CD4-positive, alpha-beta T cell (primary cell): Measurements from ENCODE around the gene TMEM40. TPM values are rescaled to one million over a fixed set of nuclear protein-coding genes. Genes with fewer than 3 reads are reported as not detected.
"Not testable (repeated sequence)": the region's sequence is repeated elsewhere in the genome, so short reads cannot be mapped to it uniquely, and the experiment has no call there.

Experiments
- ATAC-seq: fragments of 200-7000 bp; cut with Tn5 transposase; one replicate; pipeline ENCODE4 v1.10.0; 2022; ENCODE audit warnings: mild to moderate bottlenecking; ENCODE audit not compliant: poor library complexity
- CTCF ChIA-PET: fragments of 350-600 bp; sonication (Branson Sonifier 250); formaldehyde crosslinking; loops from one replicate; lab custom pipeline; 2021; ENCODE audit warnings: antibody characterized with exemption, inconsistent platforms; lab: Charles Lee
- POLR2A ChIA-PET: fragments of 350-600 bp; sonication (Branson Sonifier 250); formaldehyde crosslinking; loops from one replicate; lab custom pipeline; 2021; ENCODE audit warnings: antibody characterized with exemption, inconsistent platforms; lab: Charles Lee
- DNase-seq, 14 experiments: peaks; one replicate each; pipeline ENCODE4 v3.0.0-alpha.2; 2013 to 2020; ENCODE audit warnings: mixed read lengths in 2 of 14
- H3K27ac ChIP-seq, 2 donors: one replicate each; pipeline versions ENCODE4 v1.5.1 to v1.7.0; 2013; ENCODE audit warnings: low read length in 2 of 2, low read depth in 1 of 2, mild to moderate bottlenecking in 1 of 2
- H3K27me3 ChIP-seq, 2 experiments: 1 replicate in 1 of 2; 2 replicates in 1 of 2; pipeline versions ENCODE4 v1.6.1 to v1.7.0; 2013; ENCODE audit warnings: low read length in 2 of 2, control low read depth in 1 of 2, mild to moderate bottlenecking in 1 of 2, moderate library complexity in 1 of 2; ENCODE audit not compliant: insufficient read depth in 2 of 2, control insufficient read depth in 1 of 2
- H3K36me3 ChIP-seq: one replicate; pipeline ENCODE4 v1.6.1; 2013; ENCODE audit warnings: low read length, control low read depth; ENCODE audit not compliant: insufficient read depth
- H3K4me1 ChIP-seq: one replicate; pipeline ENCODE4 v1.6.1; 2013; ENCODE audit warnings: low read length, control low read depth; ENCODE audit not compliant: insufficient read depth
- H3K4me3 ChIP-seq: one replicate; pipeline ENCODE4 v1.5.1; 2013; ENCODE audit warnings: mild to moderate bottlenecking, low read length, moderate library complexity
- H3K9me3 ChIP-seq, 2 experiments: 1 replicate in 1 of 2; 2 replicates in 1 of 2; pipeline versions ENCODE4 v1.6.1 to v1.7.0; 2013; ENCODE audit warnings: low read length in 2 of 2, mild to moderate bottlenecking in 2 of 2, control low read depth in 1 of 2, moderate library complexity in 1 of 2; ENCODE audit not compliant: control insufficient read depth in 1 of 2, insufficient read depth in 1 of 2
- H3K27ac Mint-ChIP-seq: one replicate; pipeline ENCODE4 v1.8.0; 2020; ENCODE audit warnings: mixed read lengths
- H3K27me3 Mint-ChIP-seq: one replicate; pipeline ENCODE4 v1.8.0; 2021; ENCODE audit warnings: mixed read lengths
- H3K36me3 Mint-ChIP-seq: one replicate; pipeline ENCODE4 v1.8.0; 2021; ENCODE audit warnings: low read depth, mixed read lengths
- H3K4me1 Mint-ChIP-seq: one replicate; pipeline ENCODE4 v1.8.0; 2021; ENCODE audit warnings: low read depth, mixed read lengths
- H3K4me3 Mint-ChIP-seq: one replicate; pipeline ENCODE4 v1.8.0; 2020; ENCODE audit warnings: mild to moderate bottlenecking, mixed read lengths
- H3K9me3 Mint-ChIP-seq: one replicate; pipeline ENCODE4 v1.8.0; 2020; ENCODE audit warnings: mixed read lengths
- intact Hi-C, 2 experiments: fragments of 100-400 bp; cut with DNase I in 1 of 2; cut with micrococcal nuclease in 1 of 2; formaldehyde crosslinking; loops; one replicate each; pipeline versions ENCODE4 v1.15.1 to v1.9.0; 2023 to 2025; cut with DNase I, micrococcal nuclease
- total RNA-seq, 174 experiments: library from RNA in 2 of 174; stranded (reverse) in 2 of 174; gene quantifications; one replicate each; pipeline ENCODE4 v1.2.3 and lab custom pipeline; 2021 to 2026
- TF ChIP-seq, protein P1 (sequence below): fragments of 200-600 bp; IDR thresholded peaks from one replicate; pipeline ENCODE4 v1.8.0; 2022; ENCODE audit warnings: antibody characterized with exemption, mild to moderate bottlenecking

TMEM40 gene
- total RNA-seq, 2 experiments from 2014 or later, result not detected

DNA sequence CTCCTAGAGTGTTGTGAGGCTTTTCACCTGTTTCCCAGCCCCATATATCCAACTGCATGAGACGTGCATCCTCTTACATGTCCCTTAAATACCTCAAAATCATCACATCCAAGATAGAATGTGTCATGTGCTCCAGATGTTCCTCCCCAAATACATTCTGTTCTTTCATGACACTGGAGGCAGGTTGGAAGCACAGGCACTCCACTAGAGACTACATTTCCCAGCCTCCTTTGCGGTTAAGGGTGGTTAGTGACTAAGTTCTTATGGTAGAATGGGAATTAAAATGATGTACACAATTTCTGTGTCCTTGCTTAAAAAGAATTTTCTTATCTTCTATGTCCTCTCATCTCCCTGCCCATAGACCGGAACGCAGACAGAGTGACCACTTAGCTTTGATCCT, 34.3 kb downstream of the TMEM40 start:
- Histone ChIP-seq H3K9me3 (no peaks in the 10 kb centered on the region), H3K27ac (no peak overlapping the region), H3K27me3 (no peaks in the 10 kb centered on the region), H3K4me1 (peaks cover 2% of the 10 kb centered on the region), H3K4me3 (no peak overlapping the region), H3K36me3 (no peaks in the 10 kb centered on the region)
- intact Hi-C loops, result loop anchor here in 1 of 2 experiments (5.0 kb wide), 2 partner anchors 167 to 237 kb away; partner anchors contain the start of gene MKRN2
- TF ChIP-seq, protein P1, sequence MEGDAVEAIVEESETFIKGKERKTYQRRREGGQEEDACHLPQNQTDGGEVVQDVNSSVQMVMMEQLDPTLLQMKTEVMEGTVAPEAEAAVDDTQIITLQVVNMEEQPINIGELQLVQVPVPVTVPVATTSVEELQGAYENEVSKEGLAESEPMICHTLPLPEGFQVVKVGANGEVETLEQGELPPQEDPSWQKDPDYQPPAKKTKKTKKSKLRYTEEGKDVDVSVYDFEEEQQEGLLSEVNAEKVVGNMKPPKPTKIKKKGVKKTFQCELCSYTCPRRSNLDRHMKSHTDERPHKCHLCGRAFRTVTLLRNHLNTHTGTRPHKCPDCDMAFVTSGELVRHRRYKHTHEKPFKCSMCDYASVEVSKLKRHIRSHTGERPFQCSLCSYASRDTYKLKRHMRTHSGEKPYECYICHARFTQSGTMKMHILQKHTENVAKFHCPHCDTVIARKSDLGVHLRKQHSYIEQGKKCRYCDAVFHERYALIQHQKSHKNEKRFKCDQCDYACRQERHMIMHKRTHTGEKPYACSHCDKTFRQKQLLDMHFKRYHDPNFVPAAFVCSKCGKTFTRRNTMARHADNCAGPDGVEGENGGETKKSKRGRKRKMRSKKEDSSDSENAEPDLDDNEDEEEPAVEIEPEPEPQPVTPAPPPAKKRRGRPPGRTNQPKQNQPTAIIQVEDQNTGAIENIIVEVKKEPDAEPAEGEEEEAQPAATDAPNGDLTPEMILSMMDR, result no peak
- Mint-ChIP-seq H3K27me3 (peaks cover 5% of the 10 kb centered on the region), H3K9me3 (no peaks in the 10 kb centered on the region), H3K27ac (no peak overlapping the region), H3K36me3 (no peaks in the 10 kb centered on the region), H3K4me3 (no peak overlapping the region), H3K4me1 (peaks cover 7% of the 10 kb centered on the region)
- ATAC-seq (no peak), DNase-seq (no peak)
- POLR2A ChIA-PET, result no interaction called here
- CTCF ChIA-PET, result no interaction called here

DNA sequence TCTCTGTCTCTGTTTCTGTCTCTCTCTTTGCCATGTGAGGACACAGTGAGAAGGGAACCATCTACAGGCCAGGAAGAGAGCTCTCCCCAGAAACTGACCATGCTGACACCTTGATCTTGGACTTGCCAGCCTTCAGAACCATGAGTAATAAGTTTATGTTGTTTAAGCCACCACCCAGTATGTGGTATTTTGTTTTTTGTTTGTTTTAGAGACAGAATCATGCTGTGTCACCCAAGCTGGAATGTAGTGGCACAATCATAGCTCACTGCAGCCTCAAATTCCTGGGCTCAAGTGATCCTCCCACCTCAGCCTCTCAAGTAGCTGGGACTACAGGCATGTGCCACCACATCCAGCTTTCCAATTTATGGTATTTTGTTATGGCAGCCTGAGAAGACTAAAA, 35.7 kb downstream of the TMEM40 start:
- H3K9me3 Mint-ChIP-seq, ATAC-seq, H3K27ac ChIP-seq, H3K27ac Mint-ChIP-seq, H3K4me1 ChIP-seq, H3K4me3 Mint-ChIP-seq, H3K36me3 ChIP-seq, H3K36me3 Mint-ChIP-seq, H3K27me3 ChIP-seq, H3K9me3 ChIP-seq, DNase-seq, H3K27me3 Mint-ChIP-seq, H3K4me3 ChIP-seq: not testable (repeated sequence)
- intact Hi-C loops, result loop anchor here in 1 of 2 experiments (5.0 kb wide), 2 partner anchors 166 to 236 kb away; partner anchors contain the start of gene MKRN2
- ChIA-PET POLR2A (interaction anchor here (0.9 kb wide), 1 partner anchor 50 kb away, joined by 4 read pairs; no protein-coding TSS in a partner anchor), CTCF (interaction anchor here (1.2 kb wide), 1 partner anchor 9 kb away, joined by 3 read pairs; no protein-coding TSS in a partner anchor)
- peaks cover 11% of the 10 kb centered on the region for H3K4me1 Mint-ChIP-seq

DNA sequence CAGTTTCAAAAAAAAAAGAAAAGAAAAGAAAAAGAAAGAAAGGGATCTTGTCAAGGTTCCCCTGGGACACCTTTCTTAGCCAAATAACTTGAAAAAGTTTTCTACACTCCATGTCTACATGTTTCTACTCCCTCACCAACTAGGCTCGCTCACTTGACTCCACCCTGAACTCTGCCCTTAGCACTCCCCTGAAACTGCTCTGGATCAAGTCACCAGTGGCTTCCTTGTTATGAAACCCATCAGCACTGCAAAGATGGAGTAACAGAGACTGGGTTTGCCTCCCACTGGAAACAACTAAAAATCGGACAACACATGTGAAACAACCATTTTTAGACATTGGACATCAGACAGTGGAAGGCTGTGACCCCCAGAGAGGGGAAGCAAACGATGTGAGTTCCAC, 36.8 kb downstream of the TMEM40 start:
- TF ChIP-seq, protein P1, result no peak
- POLR2A ChIA-PET, result no interaction called here
- Histone ChIP-seq H3K27me3 (no peaks in the 10 kb centered on the region), H3K9me3 (no peaks in the 10 kb centered on the region), H3K36me3 (no peaks in the 10 kb centered on the region), H3K4me3 (no peak overlapping the region), H3K27ac (no peak overlapping the region), H3K4me1 (peaks cover 5% of the 10 kb centered on the region)
- peaks cover 5% of the 10 kb centered on the region for H3K27me3 Mint-ChIP-seq
- DNase-seq (no peak), ATAC-seq (no peak)
- peaks cover 11% of the 10 kb centered on the region for H3K4me1 Mint-ChIP-seq
- H3K27ac Mint-ChIP-seq, result no peak overlapping the region
- intact Hi-C loops, result loop anchor here in 1 of 2 experiments (5.0 kb wide), 2 partner anchors 165 to 235 kb away; partner anchors contain the start of gene MKRN2
- H3K9me3 Mint-ChIP-seq, result no peaks in the 10 kb centered on the region
- no peaks in the 10 kb centered on the region for H3K36me3 Mint-ChIP-seq
- no peak overlapping the region for H3K4me3 Mint-ChIP-seq
- CTCF ChIA-PET, result no interaction called here
